ENCODE data around the gene KIAA1671. TPM values are rescaled to one million over a fixed set of nuclear protein-coding genes. Genes with fewer than 3 reads are reported as not detected.
"Not testable (repeated sequence)": the region's sequence is repeated elsewhere in the genome, so short reads cannot be mapped to it uniquely, and the experiment has no call there.

KIAA1671 gene
- total RNA-seq, 1 experiment from 2014 or later, result 10.2 TPM

DNA sequence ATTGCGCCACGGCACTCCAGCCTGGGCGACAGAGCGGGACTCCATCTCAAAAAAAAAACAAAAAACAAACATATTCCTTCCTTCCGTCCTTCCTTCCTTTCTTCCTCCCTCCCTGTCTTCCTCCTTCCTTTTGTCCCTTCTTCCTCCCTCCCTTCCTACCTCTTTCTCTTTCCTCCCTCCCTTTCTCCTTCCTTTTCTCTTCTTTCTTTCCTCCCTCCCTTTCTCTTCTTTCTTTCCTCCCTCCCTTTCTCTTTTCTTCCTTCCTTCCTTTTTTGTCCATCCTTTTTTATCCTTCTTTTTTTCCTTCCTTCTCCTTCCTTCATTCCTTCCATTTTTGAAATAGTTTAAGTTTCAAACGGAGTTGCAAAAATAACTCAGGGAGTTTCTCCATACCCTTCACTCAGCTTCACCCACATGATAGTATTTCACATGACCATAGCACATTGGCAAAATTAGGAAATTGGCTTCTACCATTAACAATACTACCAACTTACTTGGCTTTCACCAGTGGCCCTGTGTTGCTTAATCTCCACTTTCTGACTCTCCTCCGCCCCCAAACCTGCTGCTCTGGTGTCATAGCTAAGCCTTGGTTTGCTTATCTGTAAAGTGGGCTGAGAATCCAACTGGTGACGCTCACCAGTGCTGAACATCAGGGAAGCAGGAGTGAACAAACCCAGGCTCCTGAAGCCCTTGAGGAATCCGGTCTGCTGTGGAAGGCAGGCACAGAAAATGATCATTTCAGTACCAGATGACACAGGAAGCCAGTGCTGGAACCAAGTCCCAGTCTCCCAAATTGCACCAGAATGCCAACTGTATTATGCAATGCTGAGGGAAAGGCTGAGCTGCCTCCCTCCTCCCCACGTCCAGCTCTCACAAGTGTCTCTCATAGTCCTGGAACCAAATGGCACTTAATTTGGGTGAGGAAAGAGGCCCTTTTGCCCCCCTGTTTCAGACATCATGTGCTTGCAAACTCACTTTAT is 229.9 kb downstream of the KIAA1671 start:
- peaks cover 10% of the 10 kb centered on the region for H3K36me3 ChIP-seq
- DNase-seq, result no peak
- peaks cover 2% of the 10 kb centered on the region; the same call in 1 of the 2 replicates for H3K9me3 ChIP-seq
- H3K4me3 ChIP-seq, result no peak overlapping the region
- no peaks in the 10 kb centered on the region for H3K27me3 ChIP-seq

DNA sequence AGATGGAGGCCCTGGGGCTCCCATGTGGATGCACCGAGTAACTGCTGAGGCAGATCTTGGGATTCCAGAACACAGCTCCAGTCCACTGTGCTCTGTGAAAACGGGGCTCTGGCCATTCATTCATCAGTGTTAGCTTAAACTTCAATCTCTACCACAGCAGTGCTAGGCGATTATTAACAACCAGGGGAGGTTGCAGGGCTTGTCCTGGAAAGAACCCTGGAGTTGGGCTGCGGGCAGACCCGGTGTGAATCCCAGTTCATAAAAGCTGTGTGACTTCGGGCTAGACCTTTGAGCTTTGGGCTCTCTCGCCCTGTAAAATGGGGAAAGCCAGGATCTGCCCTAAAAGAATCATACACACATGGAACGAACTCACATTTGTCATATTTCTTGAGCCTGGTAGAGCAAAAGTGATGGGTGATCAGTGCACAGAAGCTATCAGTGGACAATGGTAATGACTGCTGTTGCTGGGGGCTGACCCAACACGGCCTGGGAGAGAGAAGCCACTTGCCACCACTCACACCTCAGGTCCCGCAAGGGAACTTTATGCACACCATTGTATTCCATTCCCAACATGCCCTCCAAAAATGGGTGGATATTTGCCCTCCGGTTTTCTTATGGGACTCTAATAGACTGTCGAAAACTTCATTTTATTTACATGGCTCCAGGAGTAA is 231.6 kb downstream of the KIAA1671 start:
- no peak overlapping the region for H3K4me3 ChIP-seq
- peaks cover 10% of the 10 kb centered on the region for H3K36me3 ChIP-seq
- H3K9me3 ChIP-seq, result peaks cover 2% of the 10 kb centered on the region; the same call in 1 of the 2 replicates
- no peaks in the 10 kb centered on the region for H3K27me3 ChIP-seq
- DNase-seq, result no peak

DNA sequence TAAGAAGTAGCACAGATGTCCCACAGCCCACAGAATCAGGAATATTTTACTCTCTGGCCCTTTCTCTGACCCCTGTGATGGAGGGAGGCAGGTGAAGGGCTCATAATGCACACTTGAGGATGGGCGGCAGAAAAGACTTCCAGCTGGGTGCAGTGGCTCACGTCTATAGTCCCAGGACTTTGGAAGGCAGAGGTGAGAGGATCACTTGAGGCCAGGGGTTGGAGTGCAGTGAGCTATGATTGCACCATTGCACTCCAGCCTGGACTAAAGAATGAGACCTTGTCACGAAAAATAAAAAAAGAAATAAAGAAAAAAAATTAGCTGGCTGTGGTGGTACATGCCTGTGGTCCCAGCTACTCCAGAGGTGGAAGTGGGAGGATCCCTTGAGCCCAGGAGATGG is 233.6 kb downstream of the KIAA1671 start:
- no peak for DNase-seq
- H3K27me3 ChIP-seq, result no peaks in the 10 kb centered on the region
- H3K9me3 ChIP-seq, result no peaks in the 10 kb centered on the region
- H3K4me3 ChIP-seq, result no peak overlapping the region
- peaks cover 4% of the 10 kb centered on the region for H3K36me3 ChIP-seq

DNA sequence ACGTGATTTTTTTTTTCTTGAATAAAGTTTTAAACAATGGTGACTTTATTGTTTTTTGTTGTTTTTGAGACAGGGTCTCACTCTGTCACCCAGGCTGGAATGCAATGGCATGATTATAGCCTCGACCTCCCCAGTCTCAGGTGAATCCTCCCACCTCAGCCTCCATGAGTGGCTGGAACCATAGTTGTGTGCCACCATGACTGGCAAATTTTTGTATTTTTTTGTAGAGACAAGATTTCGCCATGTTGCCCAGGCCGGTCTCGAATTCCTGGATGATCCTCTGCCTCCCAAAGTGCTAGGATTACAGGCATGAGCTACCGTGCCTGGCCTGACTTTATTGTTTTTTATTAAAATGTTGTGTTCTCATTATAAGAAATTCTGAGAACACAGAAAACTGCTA is 235.0 kb downstream of the KIAA1671 start:
- H3K36me3 ChIP-seq, result peaks cover 5% of the 10 kb centered on the region

DNA sequence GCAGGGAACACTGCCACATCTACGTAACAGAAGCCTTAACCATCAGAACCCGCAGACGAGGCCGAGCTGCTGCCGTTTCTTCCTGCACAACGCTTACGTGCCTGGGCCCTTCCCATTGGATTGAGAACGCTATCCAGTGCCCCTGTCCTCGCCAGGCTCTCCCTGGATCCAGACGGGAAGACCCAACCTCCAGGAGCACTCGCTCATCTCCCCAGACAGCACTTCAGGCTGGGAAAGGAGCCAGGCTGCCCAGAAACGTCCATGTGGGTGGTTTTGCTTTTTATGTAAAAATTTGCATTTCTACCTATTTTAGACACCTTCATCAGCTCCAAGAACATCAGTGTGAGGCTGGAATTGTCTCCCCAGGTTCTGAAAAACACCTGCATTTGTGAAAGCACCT is 239.9 kb downstream of the KIAA1671 start:
- Histone ChIP-seq H3K4me3 (no peak overlapping the region), H3K27me3 (no peaks in the 10 kb centered on the region), H3K9me3 (no peaks in the 10 kb centered on the region), H3K36me3 (peaks cover 2% of the 10 kb centered on the region)
- no peak for DNase-seq

More for the DNA sequence above, 235.0 kb downstream of the KIAA1671 start:
- Histone ChIP-seq H3K9me3 (no peaks in the 10 kb centered on the region), H3K27me3 (no peaks in the 10 kb centered on the region), H3K4me3 (no peak overlapping the region)
- DNase-seq, result no peak

DNA sequence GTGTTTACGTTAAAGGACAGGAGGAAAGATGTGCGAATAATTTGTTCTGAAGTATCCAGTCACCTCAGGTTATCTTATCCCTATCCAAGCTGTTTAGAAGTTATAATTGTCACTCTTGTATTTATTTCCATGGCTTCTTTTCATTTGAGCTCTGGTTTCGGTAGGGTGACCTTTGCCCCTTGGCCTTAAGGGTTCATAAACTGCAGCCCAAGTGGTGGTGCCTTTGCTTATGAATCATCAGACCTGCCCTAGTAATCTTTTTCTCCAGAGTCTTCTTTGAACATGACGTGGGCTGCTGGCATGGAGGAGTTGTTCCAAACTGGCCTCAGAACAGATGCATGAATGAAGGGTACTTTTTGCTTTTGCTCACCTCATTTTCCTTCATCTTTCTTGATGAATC is 240.6 kb downstream of the KIAA1671 start:
- Histone ChIP-seq H3K9me3 (no peaks in the 10 kb centered on the region), H3K36me3 (peaks cover 2% of the 10 kb centered on the region), H3K27me3 (no peaks in the 10 kb centered on the region), H3K4me3 (no peak overlapping the region)
- DNase-seq, result no peak

DNA sequence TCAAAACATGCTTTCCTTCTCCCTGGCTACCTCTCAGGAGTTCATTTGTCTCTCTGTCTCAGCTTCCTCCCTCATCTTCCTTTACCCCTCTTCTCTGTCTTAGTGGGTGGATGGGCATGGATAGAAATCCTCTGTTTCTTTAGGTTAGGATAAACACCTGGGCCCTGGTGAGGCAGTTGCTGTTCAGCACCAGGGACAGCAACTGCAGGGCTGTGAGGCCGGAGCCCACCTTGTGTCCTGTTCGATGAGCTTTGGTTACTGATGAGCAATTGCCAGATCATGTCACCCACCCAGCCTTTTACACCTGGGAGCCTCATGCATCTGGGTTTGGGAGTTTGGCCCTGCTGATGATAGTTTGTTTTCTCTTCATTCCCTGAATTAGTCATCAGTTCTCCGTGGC is 241.0 kb downstream of the KIAA1671 start:
- Histone ChIP-seq H3K36me3 (peaks cover 2% of the 10 kb centered on the region), H3K27me3 (no peaks in the 10 kb centered on the region), H3K4me3 (no peak overlapping the region), H3K9me3 (no peaks in the 10 kb centered on the region)
- DNase-seq, result no peak

DNA sequence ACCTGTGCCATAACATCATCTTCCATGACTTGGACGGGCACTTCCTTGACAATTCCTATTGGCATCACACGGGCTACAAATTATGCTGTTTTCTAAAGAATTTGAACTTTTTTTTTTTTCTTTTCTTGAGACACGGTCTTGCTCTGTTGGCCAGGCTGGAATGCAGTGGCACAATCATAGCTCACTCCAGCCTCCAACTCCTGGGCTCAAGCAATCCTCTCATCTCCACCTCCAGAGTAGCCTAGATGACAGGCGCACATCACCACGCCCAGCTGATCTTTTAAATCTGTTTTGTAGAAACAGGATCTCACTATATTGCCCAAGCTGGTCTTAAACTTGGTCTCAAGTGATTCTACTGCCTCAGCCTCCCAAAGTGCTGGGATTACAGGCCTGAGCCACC is 243.8 kb downstream of the KIAA1671 start:
- Histone ChIP-seq H3K27me3 (no peaks in the 10 kb centered on the region), H3K36me3 (peaks cover 2% of the 10 kb centered on the region), H3K9me3 (no peaks in the 10 kb centered on the region), H3K4me3 (no peak overlapping the region)
- DNase-seq, result no peak

DNA sequence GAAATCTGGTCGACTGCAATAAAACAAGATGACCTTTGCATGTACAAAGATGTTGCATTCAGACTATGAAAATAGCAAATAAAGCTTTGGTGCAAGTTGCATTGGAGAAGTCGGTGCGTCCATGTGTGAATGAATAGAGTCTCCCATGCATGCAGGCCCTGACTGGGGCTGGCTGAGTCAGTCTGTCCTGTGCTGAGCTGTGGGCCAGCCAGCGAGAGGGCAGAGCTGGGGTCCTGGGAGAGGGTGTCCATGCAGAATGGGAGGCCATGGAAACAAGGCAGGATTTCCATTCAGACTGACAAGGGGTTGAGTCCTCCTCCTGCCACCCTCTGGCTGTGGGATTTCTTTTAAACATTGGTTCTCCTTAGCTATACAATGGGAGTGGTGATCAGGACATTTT is 244.8 kb downstream of the KIAA1671 start:
- no peak overlapping the region for H3K4me3 ChIP-seq
- H3K9me3 ChIP-seq, result no peaks in the 10 kb centered on the region
- no peaks in the 10 kb centered on the region for H3K27me3 ChIP-seq
- no peak for DNase-seq
- H3K36me3 ChIP-seq, result peaks cover 2% of the 10 kb centered on the region

DNA sequence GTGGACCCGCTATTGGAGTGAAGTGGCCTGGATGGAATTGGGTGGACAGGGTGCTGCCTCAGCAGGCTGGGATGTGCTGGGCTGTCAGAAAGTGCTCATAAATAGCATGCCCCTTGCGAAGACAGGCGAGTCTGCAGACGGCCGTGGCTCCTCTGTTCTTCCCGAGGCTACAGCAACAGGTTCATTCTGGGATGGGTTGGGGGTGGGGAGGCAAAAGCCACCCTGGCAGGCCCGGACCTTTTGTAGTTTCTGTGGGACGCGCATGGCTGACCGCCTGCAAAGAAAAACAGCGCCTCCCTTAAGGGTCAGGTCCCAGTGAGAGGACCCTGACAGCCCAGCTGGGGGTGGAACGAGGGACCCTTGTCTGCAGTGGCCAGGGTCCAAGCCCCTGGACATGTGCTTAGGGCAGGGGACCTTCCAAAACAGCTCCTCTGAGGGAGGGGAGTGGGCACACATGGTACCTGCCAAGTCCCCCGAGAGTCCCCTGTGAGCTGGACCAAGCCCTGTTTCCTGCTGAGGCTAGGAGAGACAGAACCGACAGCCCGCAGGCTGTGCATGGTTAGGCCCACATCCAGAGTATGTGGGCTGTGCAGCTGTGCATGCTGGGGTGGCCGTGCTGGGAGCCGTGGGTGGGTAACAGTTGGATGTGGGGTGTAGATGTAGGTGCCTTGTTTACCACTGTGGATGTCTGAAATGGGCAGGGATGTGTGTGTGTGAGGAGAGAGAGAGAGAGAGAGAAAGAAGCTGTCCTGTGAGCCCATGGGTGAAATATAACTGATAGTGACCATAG is 247.4 kb downstream of the KIAA1671 start, which contains the start of gene CRYBB3:
TSS of gene CRYBB3 (plus strand) at position 128 of the 790 bp plus-strand sequence. CDS start 1,539 bp downstream, outside the sequence.
- H3K4me3 ChIP-seq, result no peak within 1 kb of the TSS
- H3K36me3 ChIP-seq, result no peaks in the 10 kb centered on the region; the same call in 1 of the 2 replicates
- H3K9me3 ChIP-seq, result no peaks in the 10 kb centered on the region
- DNase-seq, result no peak
- no peaks in the 10 kb centered on the region for H3K27me3 ChIP-seq

DNA sequence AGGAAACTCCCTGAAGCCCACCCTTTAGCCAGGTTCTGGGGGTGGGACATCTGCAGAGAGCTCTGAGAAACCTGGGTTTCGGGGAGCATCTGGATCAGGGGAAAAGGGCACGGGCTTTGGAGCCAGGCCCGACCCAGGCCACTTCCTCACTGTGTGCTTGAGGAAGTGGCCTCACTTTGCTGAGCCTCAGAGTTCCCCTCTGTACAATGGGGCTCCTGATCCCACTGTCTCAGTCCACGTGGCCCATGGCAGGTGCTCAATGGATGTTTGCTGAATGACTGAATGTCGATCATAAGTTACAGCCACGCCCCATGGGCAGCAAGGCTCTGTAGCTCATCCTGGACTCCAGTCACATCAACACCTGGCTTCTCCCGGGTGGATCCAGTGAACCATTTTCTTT is 248.5 kb downstream of the KIAA1671 start:
- Histone ChIP-seq H3K36me3 (no peaks in the 10 kb centered on the region), H3K27me3 (no peaks in the 10 kb centered on the region), H3K9me3 (no peaks in the 10 kb centered on the region), H3K4me3 (no peak overlapping the region)
- DNase-seq, result no peak

DNA sequence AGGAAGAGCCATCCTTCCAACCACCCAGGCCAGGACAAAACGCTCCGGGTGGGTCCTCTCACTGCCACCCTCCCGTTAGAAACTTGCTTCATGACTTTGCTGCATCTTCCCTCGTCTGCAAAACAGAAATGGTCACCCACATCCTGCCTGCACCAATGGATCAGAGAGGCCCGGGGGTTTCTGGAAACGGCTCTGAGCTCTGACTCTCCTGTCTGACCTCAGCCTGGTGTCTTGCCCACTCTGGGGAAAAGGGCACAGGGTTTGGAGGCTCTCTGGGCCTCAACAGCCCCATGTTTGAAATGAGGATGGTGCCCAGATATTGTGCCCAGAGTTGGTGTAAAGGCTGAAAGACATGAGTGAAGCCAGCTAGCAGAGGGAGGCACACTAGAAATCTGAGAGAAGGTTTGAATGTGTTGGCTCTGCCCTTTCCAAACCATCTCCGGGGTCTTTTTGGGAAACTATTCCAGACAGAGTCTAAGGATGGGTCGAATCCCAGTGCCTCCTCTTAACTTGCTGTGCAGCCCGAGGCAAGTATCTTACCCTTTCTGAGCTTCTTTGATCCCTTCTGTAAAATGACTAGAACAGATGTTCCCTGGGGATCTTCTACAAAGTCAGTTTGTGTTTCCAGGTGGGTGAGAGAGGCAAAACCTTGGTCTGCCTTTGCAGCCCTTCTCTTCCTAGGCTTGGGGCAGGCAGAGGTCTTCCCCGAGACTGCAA is 249.2 kb downstream of the KIAA1671 start:
- Histone ChIP-seq H3K27me3 (no peaks in the 10 kb centered on the region), H3K36me3 (no peaks in the 10 kb centered on the region), H3K4me3 (no peak overlapping the region), H3K9me3 (no peaks in the 10 kb centered on the region)
- DNase-seq, result no peak

DNA sequence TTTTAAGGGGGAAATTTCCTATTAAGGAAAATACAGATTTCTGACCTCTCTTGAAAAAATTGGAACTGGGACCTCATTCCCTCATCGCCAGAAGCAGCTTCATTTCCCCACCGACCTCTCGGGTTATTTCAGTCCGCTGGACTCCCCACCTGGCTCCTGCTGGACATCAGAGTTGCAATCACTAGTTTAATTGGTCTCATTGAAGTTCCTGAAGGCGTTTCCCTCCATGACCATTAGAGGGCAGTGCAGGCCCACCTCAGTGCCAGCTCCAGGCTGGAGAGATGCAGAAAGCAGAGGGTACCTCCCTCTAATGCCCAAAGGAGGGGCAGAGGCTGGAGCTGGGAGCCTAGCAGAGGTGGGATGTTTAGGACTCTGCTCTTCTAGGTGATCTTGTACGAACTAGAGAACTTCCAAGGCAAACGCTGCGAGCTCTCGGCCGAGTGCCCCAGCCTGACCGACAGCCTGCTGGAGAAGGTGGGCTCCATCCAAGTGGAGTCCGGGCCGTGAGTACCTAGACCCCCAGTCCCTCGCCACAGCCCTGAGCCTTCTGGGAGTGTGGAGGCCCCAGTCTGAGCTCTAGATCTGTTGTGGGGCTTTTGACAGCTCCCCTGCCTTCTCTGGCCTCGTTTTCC is 249.9 kb downstream of the KIAA1671 start:
- H3K27me3 ChIP-seq, result no peaks in the 10 kb centered on the region
- no peak overlapping the region for H3K4me3 ChIP-seq
- H3K9me3 ChIP-seq, result no peaks in the 10 kb centered on the region
- peak; percentile 37 for DNase-seq
- no peaks in the 10 kb centered on the region for H3K36me3 ChIP-seq

DNA sequence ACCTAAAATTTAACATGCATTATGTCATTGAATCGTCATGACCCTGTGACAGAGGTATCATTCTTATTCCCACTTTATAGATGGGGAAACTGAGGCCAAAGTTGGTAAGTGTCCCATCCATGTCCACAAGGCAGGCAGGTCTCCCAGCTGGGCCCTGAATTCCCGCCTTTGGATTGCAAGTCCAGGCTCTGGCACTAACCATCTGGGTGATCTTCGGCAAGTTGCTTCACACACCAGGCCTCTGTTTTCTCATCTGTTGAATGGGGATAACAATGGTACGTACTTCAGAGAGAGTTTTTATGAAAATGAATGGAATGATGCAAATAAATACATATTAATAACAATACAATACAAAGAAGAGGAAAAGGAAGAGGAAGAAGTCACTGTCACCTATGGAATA is 250.6 kb downstream of the KIAA1671 start:
- H3K9me3 ChIP-seq, result no peaks in the 10 kb centered on the region
- no peaks in the 10 kb centered on the region for H3K36me3 ChIP-seq
- DNase-seq, result no peak
- no peak overlapping the region for H3K4me3 ChIP-seq
- no peaks in the 10 kb centered on the region for H3K27me3 ChIP-seq

DNA sequence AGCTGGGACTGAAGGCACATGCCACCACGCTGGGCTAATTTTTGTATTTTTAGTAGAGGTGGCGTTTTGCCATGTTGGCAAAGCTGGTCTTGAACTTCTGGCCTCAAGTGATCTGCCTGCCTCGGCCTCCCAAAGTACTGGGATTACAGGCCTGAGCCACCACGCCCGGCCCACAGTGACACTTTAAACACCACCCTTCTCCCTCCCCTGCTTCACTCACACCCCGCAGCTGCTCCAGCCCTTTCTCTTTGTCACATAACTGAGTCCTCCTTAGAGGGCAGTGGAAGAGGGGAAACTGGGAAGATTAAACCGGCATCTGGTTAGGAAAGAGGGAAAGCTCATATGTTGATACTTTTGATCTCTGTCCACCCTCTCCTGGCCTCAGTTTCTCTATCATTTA is 252.0 kb downstream of the KIAA1671 start:
- not testable (repeated sequence) for H3K4me3 ChIP-seq, DNase-seq, H3K36me3 ChIP-seq, H3K27me3 ChIP-seq, H3K9me3 ChIP-seq

DNA sequence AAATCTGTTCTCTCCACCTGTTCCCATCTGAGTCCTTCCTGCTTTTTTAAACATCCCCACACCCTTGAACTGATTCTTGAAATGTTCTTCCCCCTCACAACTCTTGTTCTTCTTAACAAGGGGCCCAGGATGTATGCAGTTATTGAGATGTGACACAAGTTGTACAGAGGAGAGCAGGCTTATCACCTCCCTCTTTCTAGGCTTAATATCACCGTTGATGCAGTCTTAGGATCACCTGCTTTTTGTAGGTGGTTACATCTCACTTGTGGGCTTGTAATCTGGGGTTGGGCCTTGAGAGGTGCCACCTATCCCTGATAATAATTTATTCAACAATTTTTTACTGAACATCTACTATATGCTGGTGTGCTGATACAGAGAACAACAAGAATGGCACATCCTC is 253.3 kb downstream of the KIAA1671 start:
- H3K27me3 ChIP-seq, result no peaks in the 10 kb centered on the region
- no peak overlapping the region for H3K4me3 ChIP-seq
- DNase-seq, result no peak
- H3K36me3 ChIP-seq, result no peaks in the 10 kb centered on the region
- no peaks in the 10 kb centered on the region for H3K9me3 ChIP-seq
